Mucosa of stomach (tissue), 1 donor: ENCODE data around the gene FTCD.
"Not testable (repeated sequence)": the region's sequence is repeated elsewhere in the genome, so short reads cannot be mapped to it uniquely, and the experiment has no call there.

Source experiments
- H3K27me3 ChIP-seq: one replicate; pipeline ENCODE4 v1.7.0; 2013; ENCODE audit warnings: mild to moderate bottlenecking, low read length; ENCODE audit not compliant: control insufficient read depth, insufficient read depth
- H3K36me3 ChIP-seq: one replicate; pipeline ENCODE4 v1.7.0; 2013; ENCODE audit warnings: low read length; ENCODE audit not compliant: control insufficient read depth, insufficient read depth
- H3K4me1 ChIP-seq: one replicate; pipeline ENCODE4 v1.7.0; 2013; ENCODE audit warnings: mild to moderate bottlenecking, low read length; ENCODE audit not compliant: control insufficient read depth, insufficient read depth
- H3K4me3 ChIP-seq: one replicate; pipeline ENCODE4 v1.7.0; 2013; ENCODE audit warnings: low read length
- H3K9ac ChIP-seq: one replicate; pipeline ENCODE4 v1.7.0; 2013; ENCODE audit warnings: mild to moderate bottlenecking, low read length, moderate library complexity
- H3K9me3 ChIP-seq: one replicate; pipeline ENCODE4 v1.7.0; 2013; ENCODE audit warnings: mild to moderate bottlenecking, low read length, moderate library complexity; ENCODE audit not compliant: control insufficient read depth
- donor health status: Pancreatic carcinoma.

Gene FTCD

DNA sequence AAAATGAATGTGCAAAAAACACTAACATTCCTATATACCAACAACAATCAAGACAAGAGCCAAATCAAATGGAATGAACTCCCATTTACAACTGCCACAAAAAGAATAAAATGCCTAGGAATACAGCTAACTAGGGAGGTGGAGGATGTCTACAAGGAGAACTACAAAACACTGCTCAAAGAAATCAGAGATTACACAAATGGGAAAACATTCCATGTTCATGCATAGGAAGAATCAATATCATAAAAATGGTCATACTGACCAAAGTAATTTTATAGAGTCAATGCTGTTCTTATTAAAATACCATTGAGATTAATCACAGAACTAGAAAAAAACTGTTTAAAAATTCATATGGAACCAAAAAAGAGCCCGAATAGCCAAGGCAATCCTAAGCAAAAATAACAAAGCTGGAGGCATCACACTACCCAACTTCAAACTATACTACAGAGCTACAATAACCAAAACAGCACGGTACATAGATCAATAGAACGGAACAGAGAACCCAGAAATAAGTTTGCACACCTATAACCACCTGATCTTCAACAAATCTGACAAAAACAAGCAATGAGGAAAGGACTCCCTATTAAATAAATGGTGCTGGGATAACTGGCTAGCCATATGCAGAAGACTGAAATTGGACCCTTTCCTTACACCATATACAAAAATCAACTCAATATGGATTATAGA lies 21.2 kb upstream of the FTCD start:
- H3K36me3 ChIP-seq, H3K4me1 ChIP-seq, H3K4me3 ChIP-seq, H3K27me3 ChIP-seq, H3K9me3 ChIP-seq, H3K9ac ChIP-seq: not testable (repeated sequence)

- no peaks in the 10 kb centered on the region for H3K4me1 ChIP-seq
- no peaks in the 10 kb centered on the region for H3K27me3 ChIP-seq
- no peaks in the 10 kb centered on the region for H3K9me3 ChIP-seq
- no peak overlapping the region for H3K4me3 ChIP-seq
- no peaks in the 10 kb centered on the region for H3K36me3 ChIP-seq
- no peak overlapping the region for H3K9ac ChIP-seq
Measured at GRCh38 chr21:46173573-46173972, 18.2 kb upstream of the FTCD start.

GRCh38 chr21:46172863-46173528 lies 17.6 kb upstream of the FTCD start:
- H3K36me3 ChIP-seq: no peaks in the 10 kb centered on the region
- no peak overlapping the region for H3K9ac ChIP-seq
- H3K4me3 ChIP-seq: no peak overlapping the region
- H3K9me3 ChIP-seq: no peaks in the 10 kb centered on the region
- H3K27me3 ChIP-seq: no peaks in the 10 kb centered on the region
- H3K4me1 ChIP-seq: no peaks in the 10 kb centered on the region

- Histone ChIP-seq H3K27me3 (no peaks in the 10 kb centered on the region), H3K36me3 (no peaks in the 10 kb centered on the region), H3K4me3 (no peak overlapping the region), H3K9ac (no peak overlapping the region), H3K9me3 (no peaks in the 10 kb centered on the region), H3K4me1 (no peaks in the 10 kb centered on the region)
Measured at GRCh38 chr21:46171996-46172862, 16.9 kb upstream of the FTCD start.

- Histone ChIP-seq H3K4me1 (no peaks in the 10 kb centered on the region), H3K27me3 (no peaks in the 10 kb centered on the region), H3K9me3 (no peaks in the 10 kb centered on the region), H3K9ac (no peak overlapping the region), H3K4me3 (no peak overlapping the region), H3K36me3 (no peaks in the 10 kb centered on the region)
Measured at GRCh38 chr21:46171585-46171984, 16.2 kb upstream of the FTCD start.

GRCh38 chr21:46170436-46171193 lies 15.2 kb upstream of the FTCD start:
- H3K4me3 ChIP-seq, H3K36me3 ChIP-seq, H3K4me1 ChIP-seq, H3K9ac ChIP-seq, H3K27me3 ChIP-seq, H3K9me3 ChIP-seq: not testable (repeated sequence)

GRCh38 chr21:46168659-46169386 lies 13.4 kb upstream of the FTCD start:
- Histone ChIP-seq H3K9me3 (no peaks in the 10 kb centered on the region), H3K27me3 (no peaks in the 10 kb centered on the region), H3K4me3 (no peak overlapping the region), H3K9ac (no peak overlapping the region), H3K4me1 (no peaks in the 10 kb centered on the region), H3K36me3 (no peaks in the 10 kb centered on the region)

DNA sequence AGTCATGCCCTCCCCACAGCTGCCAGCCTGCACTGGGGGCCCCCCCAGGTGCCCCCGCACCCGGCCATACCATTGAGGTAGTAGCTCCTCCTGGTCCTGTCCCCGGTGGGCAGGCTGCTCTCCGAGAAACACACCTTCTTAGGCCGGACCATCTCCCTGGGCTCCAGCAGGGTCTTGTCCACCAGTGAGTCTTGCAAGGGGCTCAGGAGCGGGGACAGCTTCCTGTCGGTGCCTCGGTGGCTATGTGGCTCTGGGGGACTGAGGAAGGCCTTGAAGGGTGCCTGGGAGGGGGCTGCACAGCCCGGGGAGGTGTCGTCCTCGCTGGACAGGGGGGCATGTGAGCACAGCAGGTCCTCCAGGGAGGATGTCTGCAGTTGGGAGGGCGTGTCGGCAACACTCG lies 12.9 kb upstream of the FTCD start:
- no peak overlapping the region for H3K9ac ChIP-seq
- H3K36me3 ChIP-seq: no peaks in the 10 kb centered on the region
- no peaks in the 10 kb centered on the region for H3K27me3 ChIP-seq
- no peaks in the 10 kb centered on the region for H3K9me3 ChIP-seq
- no peak overlapping the region for H3K4me3 ChIP-seq
- H3K4me1 ChIP-seq: no peaks in the 10 kb centered on the region

DNA sequence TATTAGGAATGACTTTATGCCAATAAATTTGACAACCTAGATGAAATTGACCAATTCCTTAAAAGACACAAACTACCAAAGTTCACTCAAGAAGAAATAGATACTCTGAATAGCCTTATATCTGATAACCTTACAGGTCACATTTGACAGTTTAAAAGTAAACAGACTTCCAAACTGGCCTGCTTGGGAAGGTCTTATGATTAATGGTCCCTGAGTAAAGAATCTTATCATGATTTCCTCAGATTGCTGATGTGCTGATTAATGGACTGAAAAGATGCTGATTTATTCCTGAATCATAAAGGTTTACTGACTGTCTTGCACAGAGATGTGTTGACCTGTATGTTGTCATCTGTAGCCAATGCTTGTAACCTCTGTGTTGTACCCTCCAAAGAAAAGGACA lies 9.7 kb upstream of the FTCD start:
- H3K27me3 ChIP-seq: no peaks in the 10 kb centered on the region
- H3K9me3 ChIP-seq: no peaks in the 10 kb centered on the region
- no peaks in the 10 kb centered on the region for H3K4me1 ChIP-seq
- H3K4me3 ChIP-seq: no peak overlapping the region
- no peak overlapping the region for H3K9ac ChIP-seq
- no peaks in the 10 kb centered on the region for H3K36me3 ChIP-seq

- Histone ChIP-seq H3K4me3 (no peak overlapping the region), H3K9me3 (no peaks in the 10 kb centered on the region), H3K27me3 (no peaks in the 10 kb centered on the region), H3K36me3 (no peaks in the 10 kb centered on the region), H3K9ac (no peak overlapping the region), H3K4me1 (no peaks in the 10 kb centered on the region)
Measured at GRCh38 chr21:46163380-46163779, 8.0 kb upstream of the FTCD start.
